HG03439 (cell line): ENCODE data around the gene FARSB.
"Not testable (repeated sequence)": the region's sequence is repeated elsewhere in the genome, so short reads cannot be mapped to it uniquely, and the experiment has no call there.

ENCODE experiments used
- ATAC-seq: cut with Tn5 transposase; IDR thresholded peaks from one replicate; pipeline ENCODE4 v1.9.1; 2021; ENCODE audit warnings: mild to moderate bottlenecking, moderate library complexity; ENCODE audit not compliant: unreplicated experiment

Gene FARSB

DNA sequence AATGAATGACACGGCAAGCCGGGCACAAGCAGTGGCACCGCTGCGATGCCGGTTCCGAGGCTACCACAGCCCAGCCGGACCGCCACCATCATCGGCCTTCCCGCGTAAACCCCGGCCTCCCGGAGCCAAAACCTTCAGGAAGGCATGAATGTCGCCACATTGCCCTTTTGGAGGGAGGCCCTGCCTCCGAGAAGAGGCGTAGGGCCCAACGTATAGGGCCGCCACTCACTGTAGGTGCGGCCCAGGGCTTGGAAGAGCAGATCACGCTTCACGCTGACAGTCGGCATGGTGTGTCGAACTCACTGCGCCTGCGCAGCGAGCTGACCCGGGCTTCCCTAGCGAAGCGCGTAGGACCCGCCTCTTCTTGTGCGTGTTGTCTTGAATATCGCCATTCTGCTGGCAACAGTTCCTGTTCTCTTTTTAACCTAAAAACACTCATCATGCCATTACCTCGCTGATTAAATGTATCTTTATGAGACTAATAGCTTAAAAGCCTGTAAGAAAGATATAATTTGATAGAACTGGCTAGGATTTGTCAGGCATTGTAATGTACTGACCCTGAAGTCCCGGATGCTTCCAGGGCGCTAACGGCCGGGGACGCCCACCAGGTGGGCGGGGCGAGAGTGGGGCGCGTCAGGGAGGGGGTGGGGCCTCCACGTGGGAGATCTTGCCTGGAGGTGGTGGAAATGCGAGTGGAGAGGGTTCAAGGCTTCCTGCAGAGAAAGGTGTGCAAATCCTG is at the start of gene FARSB:
Gene FARSB, minus strand, starts transcription at position 306 of the 739 bp plus-strand sequence. Its CDS starts 19 bp downstream, at position 287.
- peak; percentile 93 for ATAC-seq

DNA sequence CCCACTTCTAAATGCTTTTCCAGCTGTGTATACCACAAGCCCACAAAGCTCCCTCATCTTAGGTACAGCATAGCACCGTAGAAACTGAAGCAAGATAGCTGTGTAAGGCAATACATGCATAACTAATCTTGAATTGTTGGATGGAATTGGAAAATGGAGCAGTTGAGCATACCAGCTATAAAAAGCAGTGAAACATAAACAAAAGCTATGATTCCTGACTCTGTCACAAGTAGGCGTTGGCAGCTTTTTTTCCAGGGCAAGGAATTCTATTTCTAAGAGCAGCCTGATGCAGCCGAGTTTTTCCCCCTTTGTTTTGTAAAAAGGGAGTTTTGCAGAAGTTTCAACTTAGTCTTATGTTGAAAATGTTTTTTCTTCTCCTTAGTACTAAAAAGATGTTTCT is 48.0 kb upstream of the FARSB start:
- no peak for ATAC-seq

GRCh38 chr2:222703091-222703490 is 47.2 kb upstream of the FARSB start:
- no peak for ATAC-seq

- no peak for ATAC-seq
Measured at GRCh38 chr2:222701721-222702131, 45.8 kb upstream of the FARSB start.

DNA sequence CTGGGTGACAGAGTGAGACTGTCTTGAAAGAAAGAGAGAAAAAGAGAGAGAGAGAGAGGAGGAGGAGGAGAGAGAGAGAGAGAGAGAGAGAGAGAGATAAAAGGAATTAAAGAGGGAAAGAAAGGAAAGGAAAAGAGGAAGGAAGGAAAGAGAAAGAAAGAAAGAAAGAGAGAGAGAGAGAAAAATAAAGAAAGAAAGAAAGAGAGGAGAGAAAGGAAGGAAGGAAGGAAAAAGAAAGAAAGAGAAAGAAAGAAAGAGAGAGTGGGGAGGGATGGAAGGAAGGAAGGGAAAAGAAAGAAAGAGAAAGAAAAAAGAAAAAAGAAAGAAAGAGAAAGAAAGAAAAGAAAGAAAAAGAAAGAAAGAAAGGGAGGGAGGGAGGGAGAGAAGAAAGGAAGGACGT is 45.3 kb upstream of the FARSB start:
- ATAC-seq: no peak

- ATAC-seq: no peak
Measured at GRCh38 chr2:222698276-222698675, 42.4 kb upstream of the FARSB start.

GRCh38 chr2:222693837-222694236 is 37.9 kb upstream of the FARSB start:
- no peak for ATAC-seq

GRCh38 chr2:222693413-222693812 is 37.5 kb upstream of the FARSB start:
- not testable (repeated sequence) for ATAC-seq

GRCh38 chr2:222690564-222691200 is 34.8 kb upstream of the FARSB start:
- peak; percentile 90 for ATAC-seq

GRCh38 chr2:222689322-222689721 is 33.4 kb upstream of the FARSB start:
- ATAC-seq: no peak

DNA sequence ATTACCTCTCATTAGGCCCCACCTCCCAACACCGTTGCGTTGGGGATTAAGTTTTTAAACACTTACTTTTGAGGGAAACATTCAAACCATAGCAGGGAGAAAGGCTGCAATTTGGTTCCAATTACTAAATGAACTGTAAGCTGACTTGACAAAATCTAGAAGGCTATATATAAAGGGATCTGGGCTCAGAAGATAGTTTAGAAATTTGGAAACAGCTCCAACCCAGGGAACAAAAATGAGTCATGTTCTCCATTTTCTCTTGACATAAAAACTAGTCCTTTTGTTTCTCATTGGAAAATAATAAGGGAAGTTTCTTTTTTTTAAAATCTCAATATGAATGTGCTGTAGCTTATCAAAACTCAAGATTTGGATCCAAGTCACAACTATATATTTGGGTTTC is 33.0 kb upstream of the FARSB start:
- no peak for ATAC-seq

DNA sequence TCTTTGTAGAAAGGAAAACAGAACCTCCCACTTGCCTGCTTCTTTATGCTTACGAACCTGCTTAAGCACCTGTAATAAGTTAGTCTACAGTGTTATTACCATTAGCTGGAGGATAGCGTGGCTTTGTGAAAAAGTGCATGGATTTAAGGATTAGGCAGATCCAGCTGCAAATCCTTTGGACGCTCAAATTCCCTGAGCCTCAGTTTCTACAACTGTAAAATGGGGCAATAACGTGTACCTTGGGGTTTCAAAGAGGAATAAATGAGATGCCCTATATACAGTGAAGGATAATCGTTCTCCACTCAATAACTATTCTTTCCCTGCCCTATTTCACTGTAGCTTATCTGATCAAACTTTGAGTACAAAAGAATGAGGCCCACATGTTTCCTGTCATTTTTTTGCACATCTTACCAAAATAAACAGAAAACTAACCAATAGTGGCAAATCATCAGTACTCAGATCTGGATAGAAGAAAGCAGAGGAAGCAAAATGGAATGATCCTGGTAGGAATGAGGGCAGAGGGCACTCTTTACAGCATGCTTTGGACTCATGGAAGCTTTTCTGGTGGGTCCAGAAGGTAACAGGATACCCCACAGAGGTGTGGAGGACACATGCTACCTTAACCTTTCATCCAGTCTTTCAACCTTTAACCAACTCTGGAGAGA is 30.3 kb upstream of the FARSB start:
- ATAC-seq: no peak

GRCh38 chr2:222683805-222684204 is 27.9 kb upstream of the FARSB start:
- no peak for ATAC-seq

DNA sequence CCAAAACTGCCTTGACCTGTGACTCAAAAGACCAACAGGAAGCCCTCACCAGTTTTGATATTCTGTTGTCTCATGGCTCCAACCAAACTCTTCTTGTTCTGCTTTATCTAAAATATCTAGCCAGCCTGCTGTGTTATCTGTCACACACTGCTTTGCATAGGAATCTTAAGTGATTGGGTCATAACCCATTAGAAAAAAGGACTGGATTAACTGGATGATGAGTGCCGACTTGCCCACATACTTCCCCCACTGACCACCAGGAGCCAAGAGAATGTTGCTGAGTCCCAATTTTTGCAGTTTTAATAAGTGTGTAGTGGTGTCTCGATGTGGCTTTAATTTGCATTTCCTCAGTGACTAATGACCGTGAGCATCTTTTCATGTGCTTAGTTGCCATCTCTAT is 22.1 kb upstream of the FARSB start:
- ATAC-seq: no peak

DNA sequence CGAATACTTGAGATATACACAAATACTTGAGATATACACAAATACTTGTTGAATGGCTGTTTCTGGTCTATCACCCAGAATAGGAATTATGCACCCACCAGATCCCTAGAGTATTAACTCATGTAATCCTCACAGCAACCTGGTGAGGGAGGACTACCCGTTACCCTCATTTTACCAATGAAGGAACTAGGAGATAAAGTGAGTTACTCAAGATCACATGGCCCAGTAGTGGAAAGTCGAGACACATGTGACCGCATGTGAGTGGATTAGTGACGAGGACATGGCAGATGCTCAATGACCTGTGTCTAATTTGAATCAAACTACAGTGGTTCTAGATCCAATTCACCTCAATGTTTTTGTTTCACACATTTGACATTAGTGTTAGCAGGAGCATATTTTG is 18.0 kb upstream of the FARSB start:
- no peak for ATAC-seq

GRCh38 chr2:222673273-222673672 is 17.4 kb upstream of the FARSB start:
- ATAC-seq: no peak

GRCh38 chr2:222672068-222672401 is 16.1 kb upstream of the FARSB start:
- ATAC-seq: no peak

DNA sequence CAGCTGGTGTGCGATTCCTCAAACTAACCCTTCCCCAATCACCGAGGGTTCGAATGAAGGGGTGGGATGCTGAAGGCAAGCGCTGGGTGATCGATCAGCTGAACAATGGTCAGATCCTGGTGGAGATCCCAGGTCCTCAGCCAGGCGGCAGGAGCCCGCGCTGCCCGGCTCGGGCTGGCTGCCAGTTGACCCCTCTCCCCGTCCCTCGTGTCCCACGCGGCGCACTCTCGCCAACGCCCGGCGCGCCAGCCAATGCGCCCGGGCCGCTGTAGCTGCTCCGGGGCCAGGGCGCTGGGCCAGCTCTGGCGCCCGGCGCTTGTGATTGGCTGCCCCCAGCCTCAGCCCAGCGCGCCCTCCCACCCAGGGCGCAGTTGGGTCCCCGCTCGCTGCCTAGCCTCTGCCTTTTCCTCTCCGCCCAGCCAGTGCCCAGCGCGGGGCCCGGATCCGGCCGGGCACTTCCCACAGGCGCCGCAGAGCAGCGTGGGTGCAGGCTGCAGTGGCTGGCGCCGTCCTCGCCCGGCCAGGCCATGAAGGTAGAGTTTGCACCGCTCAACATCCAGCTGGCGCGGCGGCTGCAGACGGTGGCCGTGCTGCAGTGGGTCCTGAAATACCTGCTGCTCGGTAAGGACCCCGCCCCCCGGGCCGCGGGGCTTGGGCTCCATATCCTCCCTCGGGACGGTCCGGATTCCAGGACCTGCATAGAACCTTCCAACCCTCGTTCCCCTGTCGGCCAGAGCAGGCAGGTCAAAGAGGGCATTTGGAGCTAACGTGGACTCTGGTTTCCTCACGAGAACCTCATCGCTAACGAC is 15.6 kb upstream of the FARSB start, which contains the start of gene MOGAT1:
Gene MOGAT1, plus strand, starts transcription at position 400 of the 809 bp plus-strand sequence. Its CDS starts 128 bp downstream, at position 528.
- no peak for ATAC-seq

GRCh38 chr2:222670191-222671038 is 14.5 kb upstream of the FARSB start:
- no peak for ATAC-seq

GRCh38 chr2:222669353-222669752 is 13.5 kb upstream of the FARSB start:
- ATAC-seq: no peak
